ENCODE results near the gene SPON2. TPM values are rescaled to one million over a fixed set of nuclear protein-coding genes. Genes with fewer than 3 reads are reported as not detected.

SPON2 gene
- total RNA-seq, 1 donor from 2014 or later = 3.4 TPM

- ATAC-seq (ENCODE audit: low read depth) (no peak), DNase-seq (no peak)
- H3K27me3 Mint-ChIP-seq = no peaks in the 10 kb centered on the region
- intact Hi-C loops (cut with micrococcal nuclease) = no loop called here
- H3K9me3 Mint-ChIP-seq = peaks cover 3% of the 10 kb centered on the region
- H3K27ac Mint-ChIP-seq = no peak overlapping the region
- POLR2A ChIA-PET = no interaction called here
- no peak overlapping the region for H3K4me3 Mint-ChIP-seq
- CTCF ChIA-PET = interaction anchor here (1.2 kb wide), 1 partner anchor 116 kb away, joined by 4 read pairs; no protein-coding TSS in a partner anchor
- peaks cover 5% of the 10 kb centered on the region for H3K4me1 Mint-ChIP-seq
- TF ChIP-seq CTCF (IDR thresholded peaks at IDR 0.05) = no peak
- no peaks in the 10 kb centered on the region for H3K36me3 Mint-ChIP-seq (ENCODE audit: low read depth)
These were observed 20.1 kb downstream of the SPON2 start for GRCh38 chr4:1152290-1152689.

GRCh38 chr4:1151541-1151940, 20.8 kb downstream of the SPON2 start:
- no peak for ATAC-seq (ENCODE audit: low read depth)

GRCh38 chr4:1150875-1151274, 21.5 kb downstream of the SPON2 start:
- Mint-ChIP-seq H3K27me3 (no peaks in the 10 kb centered on the region), H3K36me3 (ENCODE audit: low read depth) (no peaks in the 10 kb centered on the region), H3K27ac (no peak overlapping the region), H3K9me3 (peaks cover 3% of the 10 kb centered on the region), H3K4me1 (peaks cover 5% of the 10 kb centered on the region), H3K4me3 (no peak overlapping the region)
- CTCF ChIA-PET = no interaction called here
- DNase-seq (no peak), ATAC-seq (ENCODE audit: low read depth) (no peak)
- intact Hi-C loops (cut with micrococcal nuclease) = no loop called here
- TF ChIP-seq CTCF (IDR thresholded peaks at IDR 0.05) = no peak
- POLR2A ChIA-PET = no interaction called here

More at GRCh38 chr4:1151541-1151940, 20.8 kb downstream of the SPON2 start:
- intact Hi-C loops (cut with micrococcal nuclease) = no loop called here
- ChIA-PET CTCF (interaction anchor here (1.2 kb wide), 1 partner anchor 116 kb away, joined by 4 read pairs; no protein-coding TSS in a partner anchor), POLR2A (no interaction called here)
- Mint-ChIP-seq H3K4me1 (peaks cover 5% of the 10 kb centered on the region), H3K36me3 (ENCODE audit: low read depth) (no peaks in the 10 kb centered on the region), H3K27me3 (no peaks in the 10 kb centered on the region), H3K9me3 (peaks cover 3% of the 10 kb centered on the region), H3K4me3 (no peak overlapping the region), H3K27ac (no peak overlapping the region)
- no peak for TF ChIP-seq CTCF (IDR thresholded peaks at IDR 0.05)
- DNase-seq = no peak

- POLR2A ChIA-PET = no interaction called here
- peaks cover 28% of the 10 kb centered on the region for H3K4me1 Mint-ChIP-seq
- H3K27ac Mint-ChIP-seq = no peak overlapping the region
- CTCF ChIA-PET = no interaction called here
- no peaks in the 10 kb centered on the region for H3K36me3 Mint-ChIP-seq (ENCODE audit: low read depth)
- ATAC-seq (ENCODE audit: low read depth) (no peak), DNase-seq (no peak)
- TF ChIP-seq CTCF (IDR thresholded peaks at IDR 0.05) = no peak
- H3K27me3 Mint-ChIP-seq = peaks cover 11% of the 10 kb centered on the region
- peaks cover 3% of the 10 kb centered on the region for H3K9me3 Mint-ChIP-seq
- no peak overlapping the region for H3K4me3 Mint-ChIP-seq
- intact Hi-C loops (cut with micrococcal nuclease) = no loop called here
These were observed 32.5 kb downstream of the SPON2 start for GRCh38 chr4:1139860-1140259.

GRCh38 chr4:1137850-1138249, 34.5 kb downstream of the SPON2 start:
- Mint-ChIP-seq H3K27me3 (peaks cover 4% of the 10 kb centered on the region), H3K4me3 (peak overlapping the region; percentile 82), H3K27ac (no peak overlapping the region), H3K36me3 (ENCODE audit: low read depth) (no peaks in the 10 kb centered on the region), H3K9me3 (peaks cover 3% of the 10 kb centered on the region), H3K4me1 (peaks cover 41% of the 10 kb centered on the region)
- TF ChIP-seq CTCF (IDR thresholded peaks at IDR 0.05) = no peak
- ChIA-PET POLR2A (interaction anchor here (1.0 to 1.8 kb wide), 4 partner anchors 131 to 210 kb away, joined by 3 to 7 read pairs (median 6); partner anchors contain the start of gene MAEA), CTCF (interaction anchor here (1.1 kb wide), 1 partner anchor 30 kb away, joined by 4 read pairs; no protein-coding TSS in a partner anchor)
- no peak for DNase-seq
- intact Hi-C loops (cut with micrococcal nuclease) = no loop called here
- ATAC-seq (ENCODE audit: low read depth) = no peak

All from activated B cell treated with CpG ODN at 0.5 μM for 24 hours (primary cell).